ENCODE results near the gene CRIP3. TPM values are rescaled to one million over a fixed set of nuclear protein-coding genes. Genes with fewer than 3 reads are reported as not detected.

Gene CRIP3
- total and polyA plus RNA-seq, 2 donors (not counting 3 experiments of a cell fraction or from before 2014, with no cell fraction given), result not detected

DNA sequence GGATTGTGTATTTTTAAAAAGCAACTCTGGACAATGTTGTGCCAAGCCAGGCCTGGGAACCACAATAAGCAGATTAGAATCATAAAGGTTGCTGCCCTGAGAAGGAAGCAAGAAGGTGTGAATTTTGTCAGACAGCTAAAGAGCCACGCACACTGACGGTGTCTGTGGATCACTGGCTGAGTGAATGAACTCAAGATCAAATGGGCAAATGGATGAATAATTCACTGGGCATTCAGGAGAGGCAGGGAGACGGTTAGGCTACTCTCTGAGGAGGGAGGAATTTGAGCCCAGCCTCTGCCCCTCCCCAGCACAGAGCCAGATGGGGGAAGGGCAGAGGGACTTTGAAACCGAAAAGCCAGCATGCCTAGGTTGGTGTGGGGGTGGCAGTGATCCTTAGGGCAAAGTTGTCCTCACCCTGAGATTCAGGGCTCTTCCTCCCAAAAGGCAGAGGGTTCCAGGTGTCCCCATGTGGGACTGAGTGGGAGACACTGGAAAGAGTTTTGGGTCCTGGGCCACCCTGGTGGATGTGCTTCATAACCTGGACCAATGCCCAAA, 30.0 kb downstream of the CRIP3 start:
- no peak for FAIRE-seq
- ChIA-PET CTCF (interaction anchor here (1.0 to 1.2 kb wide), 2 partner anchors 15 to 39 kb away, joined by 3 read pairs; no protein-coding TSS in a partner anchor), POLR2A (interaction anchor here (0.5 kb wide), 1 partner anchor 147 kb away, joined by 3 read pairs; no protein-coding TSS in a partner anchor)
- H3K27me3 ChIP-seq (ENCODE audit: control insufficient read depth in 2 of 2, insufficient read depth in 2 of 2, low read length in 2 of 2), result peaks cover 41 to 46% of the 10 kb centered on the region in 2 experiments
- no peaks in the 10 kb centered on the region for H3K36me3 ChIP-seq (ENCODE audit: control insufficient read depth in 2 of 2, extremely low read depth in 1 of 2, insufficient read depth in 2 of 2, low read length in 2 of 2)
- DNase-seq (ENCODE audit: low read depth, low spot score), result no peak
- no TSS peak for BruUV-seq (replicated peaks)
- no peak overlapping the region for H3K4me2 ChIP-seq (ENCODE audit: insufficient read depth, low read length)
- H3K27ac ChIP-seq (ENCODE audit: insufficient read depth, low read depth, low read length), result no peak overlapping the region
- intact Hi-C loops (cut with micrococcal nuclease) (no loop called here), dilution Hi-C loops (cut with MboI; ENCODE audit: extremely low pct_ligation_motif_present, low sequenced_read_pairs) (no loop called here)
- no peak overlapping the region for H3K9ac ChIP-seq (replicated peaks; ENCODE audit: extremely low read depth, insufficient read depth, low read length)
- TF ChIP-seq MYC (IDR thresholded peaks at IDR 0.05; ENCODE audit: low read depth, low read length), result no peak
- no peak for TF ChIP-seq MAX (IDR thresholded peaks at IDR 0.05; ENCODE audit: insufficient read depth, insufficient read length)
- TF ChIP-seq GATA2 (IDR thresholded peaks at IDR 0.05; ENCODE audit: insufficient read depth, insufficient read length, low read depth, low read length), result no peak
- no peak for TF ChIP-seq POLR2A (IDR thresholded peaks at IDR 0.05; ENCODE audit: low read depth, low read length)
- no peak for TF ChIP-seq POLR2AphosphoS5 (IDR thresholded peaks at IDR 0.05; ENCODE audit: insufficient read depth, low read depth, low read length)
- TF ChIP-seq FOS (IDR thresholded peaks at IDR 0.05; ENCODE audit: borderline replicate concordance, insufficient read depth, low read length), result no peak
- TF ChIP-seq JUN (IDR thresholded peaks at IDR 0.05; ENCODE audit: borderline replicate concordance, insufficient read depth, insufficient read length, low read depth), result no peak
- TF ChIP-seq, protein P1, sequence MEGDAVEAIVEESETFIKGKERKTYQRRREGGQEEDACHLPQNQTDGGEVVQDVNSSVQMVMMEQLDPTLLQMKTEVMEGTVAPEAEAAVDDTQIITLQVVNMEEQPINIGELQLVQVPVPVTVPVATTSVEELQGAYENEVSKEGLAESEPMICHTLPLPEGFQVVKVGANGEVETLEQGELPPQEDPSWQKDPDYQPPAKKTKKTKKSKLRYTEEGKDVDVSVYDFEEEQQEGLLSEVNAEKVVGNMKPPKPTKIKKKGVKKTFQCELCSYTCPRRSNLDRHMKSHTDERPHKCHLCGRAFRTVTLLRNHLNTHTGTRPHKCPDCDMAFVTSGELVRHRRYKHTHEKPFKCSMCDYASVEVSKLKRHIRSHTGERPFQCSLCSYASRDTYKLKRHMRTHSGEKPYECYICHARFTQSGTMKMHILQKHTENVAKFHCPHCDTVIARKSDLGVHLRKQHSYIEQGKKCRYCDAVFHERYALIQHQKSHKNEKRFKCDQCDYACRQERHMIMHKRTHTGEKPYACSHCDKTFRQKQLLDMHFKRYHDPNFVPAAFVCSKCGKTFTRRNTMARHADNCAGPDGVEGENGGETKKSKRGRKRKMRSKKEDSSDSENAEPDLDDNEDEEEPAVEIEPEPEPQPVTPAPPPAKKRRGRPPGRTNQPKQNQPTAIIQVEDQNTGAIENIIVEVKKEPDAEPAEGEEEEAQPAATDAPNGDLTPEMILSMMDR (IDR thresholded peaks at IDR 0.05; ENCODE audit: extremely low read depth in 1 of 2, insufficient read depth in 1 of 2, low read depth in 1 of 2, low read length in 2 of 2), result no peak
- no peak for TF ChIP-seq EZH2 (IDR thresholded peaks at IDR 0.05; ENCODE audit: borderline replicate concordance, low read depth, low read length, severe bottlenecking)
- H3K79me2 ChIP-seq (ENCODE audit: control insufficient read depth, insufficient read depth, low read length), result no peaks in the 10 kb centered on the region
- no peak overlapping the region for H2AFZ ChIP-seq (ENCODE audit: low read depth, low read length)
- H3K9me3 ChIP-seq (replicated peaks; ENCODE audit: control insufficient read depth, insufficient read depth, low read length), result no peaks in the 10 kb centered on the region
- no peaks in the 10 kb centered on the region for H3K4me1 ChIP-seq (ENCODE audit: control insufficient read depth, extremely low read depth, insufficient read depth, low read length)
- H3K4me3 ChIP-seq (replicated peaks in 1 of 3; ENCODE audit: insufficient read depth in 1 of 3, low read depth in 1 of 3, low read length in 3 of 3), result no peak overlapping the region
- no peaks in the 10 kb centered on the region for H3K9me1 ChIP-seq (replicated peaks; ENCODE audit: control insufficient read depth, extremely low read depth, insufficient read depth, low read length)
- no peaks in the 10 kb centered on the region for H4K20me1 ChIP-seq (replicated peaks; ENCODE audit: control insufficient read depth, extremely low read depth, insufficient read depth, low read length)
